MM.1S (cell line): ENCODE results near the gene COPS9.

Source experiments
- EZH2 ChIP-seq: fragments of 300-600 bp; sonication (generic); optimal IDR thresholded peaks from 2 replicates; pipeline ENCODE3; 2017; ENCODE audit warnings: low read depth, mild to moderate bottlenecking, antibody characterized with exemption, low read length, mixed read lengths
- TF ChIP-seq, protein P1 (sequence below): fragments of 300-600 bp; sonication (generic); IDR thresholded peaks from 2 replicates; pipeline ENCODE4 v1.5.1; 2016; ENCODE audit warnings: antibody characterized with exemption, low read length, mixed read lengths

DNA sequence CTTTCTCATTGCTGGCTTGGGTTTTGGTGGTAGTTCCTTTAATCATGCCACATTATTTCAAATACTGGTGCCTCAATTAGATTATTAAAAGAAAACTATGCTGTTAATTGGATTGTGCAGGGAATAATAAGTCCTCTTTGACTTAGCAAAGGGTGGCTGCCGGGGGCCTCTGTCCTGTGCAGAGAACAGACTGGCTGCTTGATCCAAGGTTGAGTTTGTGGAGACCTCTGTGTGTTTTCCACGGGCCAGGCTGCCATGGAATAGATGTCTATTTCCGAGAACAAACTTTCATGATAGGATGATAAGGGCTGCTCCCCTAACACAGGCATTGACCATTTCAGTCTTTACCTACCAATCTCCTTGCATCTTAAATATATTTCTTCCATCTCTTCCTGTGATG, 34.8 kb upstream of the COPS9 start:
- no peak for TF ChIP-seq EZH2
- TF ChIP-seq, protein P1, sequence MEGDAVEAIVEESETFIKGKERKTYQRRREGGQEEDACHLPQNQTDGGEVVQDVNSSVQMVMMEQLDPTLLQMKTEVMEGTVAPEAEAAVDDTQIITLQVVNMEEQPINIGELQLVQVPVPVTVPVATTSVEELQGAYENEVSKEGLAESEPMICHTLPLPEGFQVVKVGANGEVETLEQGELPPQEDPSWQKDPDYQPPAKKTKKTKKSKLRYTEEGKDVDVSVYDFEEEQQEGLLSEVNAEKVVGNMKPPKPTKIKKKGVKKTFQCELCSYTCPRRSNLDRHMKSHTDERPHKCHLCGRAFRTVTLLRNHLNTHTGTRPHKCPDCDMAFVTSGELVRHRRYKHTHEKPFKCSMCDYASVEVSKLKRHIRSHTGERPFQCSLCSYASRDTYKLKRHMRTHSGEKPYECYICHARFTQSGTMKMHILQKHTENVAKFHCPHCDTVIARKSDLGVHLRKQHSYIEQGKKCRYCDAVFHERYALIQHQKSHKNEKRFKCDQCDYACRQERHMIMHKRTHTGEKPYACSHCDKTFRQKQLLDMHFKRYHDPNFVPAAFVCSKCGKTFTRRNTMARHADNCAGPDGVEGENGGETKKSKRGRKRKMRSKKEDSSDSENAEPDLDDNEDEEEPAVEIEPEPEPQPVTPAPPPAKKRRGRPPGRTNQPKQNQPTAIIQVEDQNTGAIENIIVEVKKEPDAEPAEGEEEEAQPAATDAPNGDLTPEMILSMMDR: no peak
